SW 1271 (cell line): ENCODE measurements around the gene PRSS53.

ENCODE experiments used
- DNase-seq, 2 experiments: peaks; one replicate each; lab custom pipeline; 2025; lab: John Stamatoyannopoulos, UW

The PRSS53 gene

DNA sequence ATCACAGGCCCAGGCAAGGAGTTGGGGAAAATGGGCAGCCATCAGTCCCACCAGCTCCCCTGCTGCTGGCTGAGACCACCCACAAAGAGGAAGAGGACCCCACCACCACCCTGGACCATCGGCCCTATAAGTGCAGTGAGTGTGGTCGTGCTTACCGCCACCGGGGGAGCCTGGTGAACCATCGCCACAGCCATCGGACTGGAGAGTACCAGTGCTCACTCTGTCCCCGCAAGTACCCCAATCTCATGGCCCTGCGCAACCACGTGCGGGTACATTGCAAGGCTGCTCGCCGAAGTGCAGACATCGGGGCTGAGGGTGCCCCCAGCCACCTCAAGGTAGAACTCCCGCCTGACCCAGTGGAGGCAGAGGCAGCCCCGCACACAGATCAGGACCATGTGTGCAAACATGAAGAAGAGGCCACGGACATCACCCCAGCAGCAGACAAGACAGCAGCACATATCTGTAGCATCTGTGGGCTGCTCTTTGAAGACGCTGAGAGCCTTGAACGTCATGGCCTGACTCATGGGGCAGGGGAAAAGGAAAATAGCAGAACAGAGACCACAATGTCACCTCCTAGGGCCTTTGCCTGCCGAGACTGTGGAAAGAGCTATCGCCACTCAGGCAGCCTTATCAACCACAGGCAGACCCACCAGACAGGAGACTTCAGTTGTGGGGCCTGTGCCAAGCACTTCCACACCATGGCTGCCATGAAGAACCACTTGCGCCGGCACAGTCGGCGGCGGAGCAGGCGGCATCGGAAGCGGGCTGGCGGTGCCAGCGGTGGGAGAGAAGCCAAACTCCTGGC, 10.9 kb downstream of the PRSS53 start:
- no peak for DNase-seq

DNA sequence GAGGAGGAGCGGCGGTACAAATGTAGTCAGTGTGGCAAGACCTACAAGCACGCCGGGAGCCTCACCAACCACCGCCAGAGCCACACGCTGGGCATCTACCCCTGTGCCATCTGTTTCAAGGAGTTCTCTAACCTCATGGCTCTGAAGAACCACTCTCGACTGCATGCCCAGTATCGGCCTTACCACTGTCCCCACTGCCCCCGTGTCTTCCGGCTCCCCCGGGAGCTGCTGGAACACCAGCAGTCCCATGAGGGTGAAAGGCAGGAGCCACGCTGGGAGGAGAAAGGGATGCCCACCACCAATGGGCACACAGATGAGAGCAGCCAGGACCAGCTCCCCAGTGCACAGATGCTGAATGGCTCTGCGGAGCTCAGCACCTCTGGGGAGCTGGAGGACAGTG, 11.7 kb downstream of the PRSS53 start:
- DNase-seq = no peak

DNA sequence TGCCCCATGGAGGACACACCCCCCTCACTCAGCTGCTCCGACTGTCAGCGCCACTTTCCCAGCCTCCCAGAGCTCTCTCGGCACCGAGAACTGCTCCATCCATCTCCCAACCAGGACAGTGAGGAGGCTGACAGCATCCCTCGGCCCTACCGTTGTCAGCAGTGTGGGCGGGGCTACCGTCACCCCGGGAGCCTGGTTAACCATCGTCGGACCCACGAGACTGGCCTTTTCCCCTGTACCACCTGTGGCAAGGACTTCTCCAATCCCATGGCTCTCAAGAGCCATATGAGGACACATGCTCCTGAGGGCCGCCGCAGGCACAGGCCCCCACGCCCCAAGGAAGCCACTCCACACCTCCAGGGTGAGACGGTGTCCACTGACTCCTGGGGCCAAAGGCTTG, 12.4 kb downstream of the PRSS53 start:
- no peak for DNase-seq

DNA sequence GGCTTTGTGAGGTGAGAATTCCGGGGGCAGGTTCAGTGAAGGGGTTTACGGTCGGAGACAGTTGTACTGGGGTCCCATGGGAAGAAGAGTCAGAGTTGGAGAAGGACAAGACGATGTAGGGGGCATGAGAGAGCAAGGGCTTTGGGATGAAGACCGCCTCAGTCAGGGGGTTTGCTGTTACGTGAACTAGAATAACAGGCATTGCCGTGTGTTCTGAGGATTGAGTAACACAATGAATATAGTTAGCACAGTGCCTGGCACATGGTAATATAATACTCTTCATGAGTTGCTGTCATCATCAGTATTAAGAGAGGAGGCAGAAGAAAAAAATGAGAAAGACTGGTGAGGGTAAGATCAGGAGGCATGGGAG, 13.9 kb downstream of the PRSS53 start:
- no peak for DNase-seq

DNA sequence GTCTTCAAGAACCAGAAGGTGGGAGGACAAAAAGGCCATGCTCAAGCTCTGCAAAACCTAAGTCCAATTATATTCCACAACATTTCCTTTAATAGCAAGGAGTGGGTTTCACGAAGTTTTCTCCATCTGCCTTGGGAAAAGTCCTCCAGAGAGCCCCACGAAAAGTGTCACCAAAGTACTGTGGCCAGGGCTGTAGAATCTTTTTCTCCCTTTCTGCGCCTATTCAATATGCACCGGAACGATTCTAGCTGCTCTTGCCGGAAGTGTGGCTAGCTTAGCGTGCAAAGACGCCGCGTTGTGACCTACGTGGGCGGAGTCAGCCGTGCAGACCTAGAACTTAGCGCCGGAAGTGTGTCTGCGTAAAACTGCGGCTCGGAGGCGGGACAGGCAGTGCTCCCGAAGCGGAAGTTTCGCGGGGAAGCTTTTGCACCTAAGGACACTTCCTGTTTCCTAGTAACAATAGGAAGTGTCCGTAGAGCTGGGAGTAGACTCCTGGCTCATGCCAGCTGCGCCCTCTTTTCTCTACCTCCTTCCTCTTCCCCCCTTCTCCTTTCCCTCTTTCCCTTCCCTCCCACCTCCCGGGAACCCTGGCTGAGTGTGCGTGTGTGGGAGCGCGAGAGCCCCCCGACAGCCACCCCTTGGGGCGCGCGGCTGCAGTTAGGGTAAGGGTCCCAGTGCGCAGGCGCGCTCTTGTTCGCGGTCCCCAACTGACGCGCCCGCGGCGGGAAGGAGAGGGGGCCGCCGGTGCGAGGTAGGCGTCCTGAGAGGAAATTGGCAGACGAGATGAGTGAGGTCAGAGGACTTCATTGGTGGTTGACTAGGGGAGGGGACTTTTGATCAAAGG, 14.6 kb downstream of the PRSS53 start, which contains the start of the genes ZNF646 and ZNF668:
ZNF646 (plus strand) TSS at position 453 of the 844 bp plus-strand sequence. CDS start 1,903 bp downstream, outside the sequence.
ZNF668 (minus strand) TSS at position 271 of the 844 bp plus-strand sequence. CDS start 9,781 bp downstream, outside the sequence.
- DNase-seq = peak; percentile 95 to 99

DNA sequence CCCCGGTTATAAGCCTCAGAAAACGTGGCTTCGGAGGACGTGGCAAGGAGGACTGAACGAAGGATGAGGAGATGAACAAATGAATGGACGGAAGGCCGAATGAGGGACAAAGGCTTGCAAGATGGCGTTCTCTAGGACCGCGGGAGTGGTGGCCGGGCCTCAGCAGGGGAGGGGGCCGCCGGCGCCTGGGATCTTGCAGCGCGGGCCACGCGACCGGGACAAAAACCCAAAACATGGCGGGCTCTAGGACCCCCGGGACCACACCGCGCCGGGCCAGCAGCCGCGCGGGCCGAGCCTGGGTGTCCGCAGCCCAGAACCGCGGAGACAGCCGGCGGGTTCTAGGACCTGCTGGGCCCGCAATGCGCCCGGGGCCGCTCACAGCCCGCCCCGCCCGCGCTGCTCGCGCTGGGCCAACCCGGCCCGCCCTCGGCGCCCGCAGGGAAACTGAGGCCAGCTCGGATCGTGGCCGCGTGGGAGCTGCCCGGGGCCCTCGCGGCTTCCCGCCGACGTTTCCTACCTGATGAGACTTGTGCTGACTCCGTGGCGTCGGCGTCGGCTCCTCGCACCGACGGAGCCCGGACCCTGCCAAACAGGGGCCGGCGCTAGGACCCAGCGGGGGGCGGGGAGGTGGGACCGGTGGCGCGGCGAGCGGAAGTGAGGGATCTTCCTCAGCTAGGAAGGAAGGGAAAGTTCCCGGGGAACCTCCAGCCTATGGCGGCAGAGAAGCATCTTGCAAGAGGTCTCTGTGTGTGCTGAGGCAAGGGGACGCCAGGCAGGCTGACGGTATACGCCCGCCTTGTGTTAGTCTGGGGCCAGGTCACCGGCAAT, 15.4 kb downstream of the PRSS53 start:
- peak; percentile 79 to 84 for DNase-seq

DNA sequence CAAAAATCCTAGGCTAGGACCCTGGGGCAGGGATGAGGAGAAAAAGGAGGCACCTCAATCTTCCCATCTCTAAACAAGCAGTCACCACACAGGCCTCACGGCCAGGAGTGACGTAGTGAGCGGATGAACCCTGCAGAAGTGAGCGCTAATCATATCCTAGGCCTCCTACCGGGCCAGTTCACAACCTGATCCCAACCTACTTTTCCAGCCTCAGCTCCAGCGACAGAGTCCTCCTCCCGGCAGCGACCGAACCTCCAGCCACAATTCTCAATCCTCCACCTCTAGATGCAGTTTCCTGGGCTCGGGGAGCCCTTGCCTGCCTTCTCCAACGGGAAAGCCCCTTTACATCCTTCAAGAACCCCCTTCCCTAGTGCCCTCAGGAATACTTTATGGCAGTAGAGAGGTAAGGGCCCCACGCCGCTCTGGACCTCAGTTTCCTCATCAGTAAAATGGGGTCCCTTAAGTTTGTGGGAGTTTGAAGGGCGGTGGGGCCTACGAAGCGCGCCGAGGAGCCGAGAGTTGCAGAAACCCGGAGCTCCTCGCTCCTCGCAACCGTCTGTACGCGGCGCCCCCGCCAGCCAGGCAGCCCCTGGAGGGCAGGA, 16.1 kb downstream of the PRSS53 start:
- no peak for DNase-seq

DNA sequence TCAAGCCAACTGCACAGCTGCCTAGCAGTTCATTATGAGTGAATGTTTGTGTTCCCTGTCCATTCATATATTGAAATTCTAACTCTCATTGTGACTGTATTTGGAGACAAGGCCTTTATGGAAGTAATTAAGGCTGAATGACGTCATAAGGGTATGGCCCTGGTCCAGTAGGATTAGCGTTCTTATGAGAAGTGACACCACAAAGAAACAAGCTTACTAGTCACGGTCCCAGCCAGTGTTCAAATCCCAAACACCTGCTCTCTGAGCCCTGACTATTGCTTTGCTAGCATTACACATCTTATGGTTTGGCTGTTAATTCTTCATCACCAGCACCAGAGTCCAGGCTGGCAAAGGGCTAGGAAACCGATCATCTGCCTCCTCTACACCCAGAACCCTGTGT, 16.9 kb downstream of the PRSS53 start:
- no peak for DNase-seq

DNA sequence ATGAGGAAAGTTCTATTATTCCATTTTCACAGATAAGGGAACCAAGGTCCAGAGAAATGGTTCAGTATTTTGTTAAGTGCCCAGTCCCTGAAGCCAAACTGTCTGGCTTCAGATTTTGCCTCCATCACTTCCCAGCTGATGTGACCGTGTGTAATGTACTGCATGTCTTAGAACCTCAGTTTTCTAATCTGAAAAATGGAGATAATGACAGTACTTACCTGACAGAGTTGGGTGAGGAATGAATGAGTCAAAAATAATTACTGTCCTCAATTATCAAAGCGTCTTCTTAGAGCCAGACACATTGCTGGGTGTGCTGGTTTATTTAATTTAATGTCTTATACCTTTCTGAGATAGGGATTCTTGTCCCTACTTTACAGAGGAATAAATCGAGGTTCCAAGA, 21.4 kb downstream of the PRSS53 start:
- DNase-seq = no peak

DNA sequence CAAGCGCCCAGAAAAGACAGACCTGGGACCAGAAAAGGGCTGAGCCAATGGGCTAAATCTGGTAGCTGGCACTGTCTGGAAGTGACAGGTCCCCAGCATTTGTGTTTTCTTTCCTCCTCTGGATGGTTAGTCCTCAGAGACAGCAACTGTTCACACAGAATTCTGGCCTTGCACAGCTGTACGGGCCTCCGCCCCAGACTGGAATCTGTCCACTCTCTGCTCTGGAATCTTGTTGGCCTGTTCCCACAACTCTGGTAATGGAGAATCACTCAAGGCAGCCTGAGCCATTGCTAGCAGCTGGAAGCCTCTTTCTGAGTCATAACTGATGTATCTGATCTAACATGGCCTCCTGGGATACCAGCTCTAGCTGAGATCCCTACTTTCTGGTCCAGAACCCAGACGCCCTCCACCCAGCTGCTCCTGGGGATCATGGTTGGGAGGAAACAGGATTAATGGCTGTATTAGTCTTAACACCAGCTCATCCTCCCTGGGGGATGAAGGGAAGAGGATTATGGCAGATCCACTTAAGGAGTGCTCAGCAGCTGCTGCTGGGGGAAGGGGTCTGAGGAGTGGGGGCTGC, 23.8 kb downstream of the PRSS53 start:
- peak; percentile 58 to 80 for DNase-seq

DNA sequence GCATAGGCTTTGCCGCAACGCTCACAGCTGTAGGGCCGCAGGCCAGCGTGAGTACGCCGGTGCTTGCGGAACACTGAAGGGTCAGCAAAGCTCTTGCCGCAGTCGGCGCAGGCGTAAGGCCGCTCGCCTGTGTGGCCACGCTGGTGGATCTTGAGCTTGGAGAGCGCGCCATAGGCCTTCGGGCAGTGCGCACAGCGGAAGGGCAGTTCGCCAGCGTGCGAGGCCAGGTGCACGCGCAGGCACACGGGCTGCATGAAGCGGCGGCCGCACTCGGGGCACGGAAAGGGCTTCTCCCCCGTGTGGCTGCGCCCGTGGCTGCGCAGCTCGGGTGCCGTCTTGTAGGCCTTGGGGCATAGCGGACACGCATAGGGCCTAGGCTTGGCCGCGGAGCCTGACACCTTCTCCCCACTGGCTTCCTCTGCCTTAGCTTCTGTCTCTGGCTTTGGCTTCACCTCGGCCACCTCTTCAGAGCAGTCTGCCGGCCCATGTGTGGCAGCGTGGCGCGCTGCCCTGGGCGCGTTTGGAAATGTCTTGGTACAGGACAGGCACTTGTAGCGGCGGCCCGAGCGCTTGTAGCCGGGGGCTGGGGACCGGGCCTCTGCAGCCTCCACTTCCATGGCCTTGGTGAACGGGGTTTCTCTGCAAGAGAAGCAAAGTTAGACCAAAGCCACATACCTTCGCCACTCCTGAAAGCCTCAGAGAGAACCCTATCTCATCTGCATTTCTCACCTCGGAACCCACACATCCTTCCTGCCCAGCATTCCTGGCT, 24.7 kb downstream of the PRSS53 start:
- no peak for DNase-seq

DNA sequence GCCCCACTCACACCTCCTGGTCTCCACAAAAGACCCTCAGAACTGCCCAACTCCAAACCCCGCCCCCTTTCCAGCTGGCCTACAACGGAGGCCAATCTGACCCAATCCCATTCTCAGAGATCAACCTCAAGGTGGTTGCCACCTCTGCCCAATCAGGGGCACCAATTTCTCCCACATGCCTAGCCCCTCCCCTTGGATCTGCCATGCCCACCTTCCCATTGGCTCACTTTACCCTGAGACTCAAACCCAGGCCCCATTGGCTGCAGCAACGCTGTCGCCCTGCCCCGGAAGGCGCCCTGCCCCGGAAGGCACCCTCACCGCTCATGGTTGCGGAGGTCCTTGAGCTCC, 25.3 kb downstream of the PRSS53 start:
- DNase-seq = no peak

DNA sequence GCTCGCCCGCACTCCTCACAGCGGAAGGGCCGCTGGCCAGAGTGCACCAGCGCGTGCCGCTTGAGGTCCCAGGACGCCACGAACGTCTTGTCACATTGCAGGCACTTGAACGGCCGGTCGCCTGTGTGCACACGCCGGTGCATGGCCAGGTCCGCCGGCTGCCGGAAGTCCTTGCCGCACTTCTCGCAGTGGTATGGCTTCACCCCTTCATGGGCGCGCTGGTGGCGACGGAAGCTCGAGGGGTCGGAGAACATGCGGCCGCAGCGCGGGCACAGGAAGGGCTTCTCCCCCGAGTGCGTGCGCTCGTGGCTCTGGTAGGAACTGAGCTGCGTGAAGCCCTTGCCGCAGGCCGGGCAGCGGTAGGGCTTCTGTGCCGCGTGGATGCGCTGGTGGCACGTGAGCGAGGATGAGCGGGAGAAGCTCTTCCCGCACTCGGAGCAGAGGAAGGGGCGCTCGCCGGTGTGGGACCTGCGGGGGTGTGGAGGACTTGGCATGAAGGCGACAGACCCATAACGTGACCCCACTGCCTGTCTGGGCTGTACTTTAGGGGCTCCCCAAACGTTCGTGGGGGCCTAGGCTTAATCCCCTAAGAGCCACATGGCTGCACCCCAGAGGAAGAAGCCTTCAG, 26.8 kb downstream of the PRSS53 start:
- no peak for DNase-seq

DNA sequence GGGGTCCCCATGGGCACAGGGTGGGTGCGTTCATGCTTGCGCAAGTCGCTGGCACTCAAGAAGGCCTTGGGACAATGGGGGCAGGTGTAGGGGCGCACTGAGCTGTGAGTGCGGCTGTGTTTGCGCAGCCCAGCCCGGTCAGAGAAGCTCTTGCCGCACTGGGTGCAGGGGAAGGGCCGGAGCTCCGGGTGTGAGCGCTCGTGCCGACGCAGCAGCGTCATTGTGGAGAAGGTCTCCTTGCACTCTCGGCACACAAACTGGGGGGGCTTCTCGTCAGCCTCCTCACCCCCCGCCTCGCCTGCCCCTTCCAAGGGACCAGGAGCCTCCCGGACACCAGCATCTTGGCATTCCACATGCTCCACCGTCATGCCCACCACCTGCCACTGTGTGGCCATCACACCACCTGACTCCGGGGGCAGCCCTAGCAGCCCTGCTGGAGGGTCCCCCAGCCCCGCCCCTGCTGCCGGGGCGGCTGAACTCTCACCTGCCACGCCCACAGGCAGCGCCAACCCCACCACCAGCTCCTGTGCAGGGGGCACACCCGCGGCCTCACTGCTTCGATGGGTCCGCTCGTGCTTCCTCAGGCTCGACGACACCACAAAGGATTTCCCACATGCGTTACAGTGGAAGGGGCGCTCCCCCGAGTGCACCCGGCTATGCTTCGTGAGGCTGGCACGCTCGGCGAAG, 27.5 kb downstream of the PRSS53 start:
- no peak for DNase-seq

DNA sequence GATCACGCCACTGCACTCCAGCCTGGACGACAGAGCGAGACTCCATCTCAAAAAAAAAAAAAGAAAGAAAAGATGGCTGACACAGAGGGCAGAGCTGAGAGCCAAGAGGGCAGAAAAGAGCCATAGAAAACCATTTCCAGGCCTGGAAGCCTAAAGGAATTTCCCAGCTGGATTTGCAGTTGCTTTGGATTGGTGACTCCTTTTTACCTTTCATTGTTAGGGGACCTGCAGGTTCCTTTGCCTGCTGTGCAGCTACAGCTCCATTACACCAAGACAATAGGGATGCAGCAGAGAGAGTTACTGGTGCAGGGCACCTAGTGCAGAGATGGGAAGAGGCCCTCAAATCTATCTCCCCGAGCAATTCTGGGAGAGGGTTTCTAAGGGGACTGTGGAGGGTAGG, 33.1 kb downstream of the PRSS53 start:
- no peak for DNase-seq

DNA sequence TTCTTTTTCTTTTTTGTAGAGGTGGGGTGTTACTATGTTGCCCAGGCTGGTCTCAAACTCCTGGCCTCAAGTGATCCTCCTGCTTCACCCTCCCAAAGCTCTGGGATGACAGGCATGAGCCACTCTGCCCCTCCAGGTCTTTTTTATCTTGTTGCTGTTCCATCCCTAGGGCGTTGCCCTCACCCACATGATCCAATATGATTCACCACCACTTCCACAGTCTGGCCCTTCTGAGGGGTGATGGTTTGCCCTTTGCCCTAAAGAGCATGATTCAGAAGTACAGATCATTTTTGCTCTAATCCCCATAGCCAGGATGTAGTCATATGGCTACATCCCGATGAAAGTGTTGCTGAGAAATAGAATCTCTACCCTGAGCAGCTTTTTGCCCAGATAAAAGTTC, 36.6 kb downstream of the PRSS53 start:
- DNase-seq = peak; percentile 69 to 86

DNA sequence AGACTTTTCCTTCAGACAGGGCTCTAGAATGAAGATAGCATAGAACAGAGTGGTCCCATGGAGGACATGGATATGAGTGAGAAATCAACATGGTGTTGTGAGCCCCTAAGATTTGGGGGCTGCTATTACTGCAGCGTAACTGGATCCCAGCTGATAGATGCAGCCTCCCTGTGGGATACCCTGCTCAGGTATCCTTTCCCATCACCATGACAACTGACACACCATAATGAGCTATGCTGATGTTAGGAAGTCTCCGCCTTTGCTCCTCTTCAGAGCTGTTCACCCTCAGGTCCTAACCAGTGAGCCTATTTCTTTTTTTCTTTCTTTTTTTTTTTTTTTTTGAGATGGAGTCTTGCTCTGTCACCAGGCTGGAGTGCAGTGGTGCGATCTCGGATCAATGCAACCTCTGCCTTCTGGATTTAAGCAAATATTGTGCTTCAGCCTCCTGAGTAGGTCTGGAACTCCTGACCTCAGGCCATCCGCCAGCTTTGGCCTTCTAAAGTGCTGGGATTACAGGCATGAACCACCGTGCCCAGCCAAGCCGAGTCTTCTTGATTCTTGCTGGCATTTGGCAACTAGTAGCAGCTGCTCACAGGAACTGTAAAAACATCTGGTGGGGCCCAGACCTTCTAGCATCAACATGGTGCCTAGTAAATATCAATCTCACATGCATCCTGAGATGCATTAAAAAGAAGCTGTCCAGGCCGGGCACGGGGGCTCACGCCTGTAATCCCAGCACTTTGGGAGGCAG, 38.3 kb downstream of the PRSS53 start:
- DNase-seq = no peak

DNA sequence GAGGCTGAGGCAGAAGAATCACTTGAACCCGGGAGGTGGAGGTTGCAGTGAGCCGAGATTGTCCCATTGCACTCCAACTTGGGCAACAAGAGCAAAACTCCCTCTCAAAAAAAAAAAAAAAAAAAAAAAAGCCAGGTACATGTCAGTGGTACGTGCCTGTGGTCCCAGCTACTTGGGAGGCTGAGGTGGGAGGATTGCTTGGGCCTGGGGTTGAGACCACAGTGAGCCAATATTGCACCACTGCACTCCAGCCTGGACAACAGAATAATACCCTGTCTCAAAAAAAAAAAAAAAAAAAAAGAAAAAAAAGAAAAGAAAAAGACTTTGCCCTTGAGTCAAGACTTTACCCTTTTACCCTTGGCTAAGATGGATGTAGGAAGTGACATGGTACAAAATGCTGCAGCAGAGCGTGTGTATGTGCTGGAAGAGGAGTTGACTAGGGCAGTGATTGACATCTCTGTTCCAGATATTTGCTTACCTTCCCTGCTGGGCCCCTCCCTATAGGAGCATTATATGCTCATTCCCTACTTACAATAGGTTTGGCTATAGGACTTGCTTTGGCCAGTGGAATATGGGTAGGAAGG, 44.8 kb downstream of the PRSS53 start:
- no peak for DNase-seq

DNA sequence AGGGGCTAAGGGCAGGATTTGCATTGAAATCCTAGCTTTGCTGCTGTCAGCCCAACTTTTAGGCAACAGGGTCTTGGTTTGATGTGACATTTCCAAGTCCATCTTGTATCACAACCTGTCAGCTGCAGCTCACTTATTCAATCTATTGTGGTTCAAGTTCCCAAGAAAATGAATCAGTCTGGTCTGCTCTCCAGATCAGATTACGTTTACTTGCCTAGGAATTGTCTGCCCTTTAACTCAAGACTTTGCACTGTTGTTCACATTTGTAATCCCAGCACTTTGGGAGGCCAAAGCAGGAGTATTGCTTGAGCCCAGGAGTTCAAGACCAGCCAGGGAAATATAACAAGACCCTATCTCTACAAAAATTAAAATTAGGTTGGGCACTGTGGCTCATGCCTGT, 45.4 kb downstream of the PRSS53 start:
- DNase-seq = no peak
